Measurements from ENCODE around the gene CACNA1F.

DNA sequence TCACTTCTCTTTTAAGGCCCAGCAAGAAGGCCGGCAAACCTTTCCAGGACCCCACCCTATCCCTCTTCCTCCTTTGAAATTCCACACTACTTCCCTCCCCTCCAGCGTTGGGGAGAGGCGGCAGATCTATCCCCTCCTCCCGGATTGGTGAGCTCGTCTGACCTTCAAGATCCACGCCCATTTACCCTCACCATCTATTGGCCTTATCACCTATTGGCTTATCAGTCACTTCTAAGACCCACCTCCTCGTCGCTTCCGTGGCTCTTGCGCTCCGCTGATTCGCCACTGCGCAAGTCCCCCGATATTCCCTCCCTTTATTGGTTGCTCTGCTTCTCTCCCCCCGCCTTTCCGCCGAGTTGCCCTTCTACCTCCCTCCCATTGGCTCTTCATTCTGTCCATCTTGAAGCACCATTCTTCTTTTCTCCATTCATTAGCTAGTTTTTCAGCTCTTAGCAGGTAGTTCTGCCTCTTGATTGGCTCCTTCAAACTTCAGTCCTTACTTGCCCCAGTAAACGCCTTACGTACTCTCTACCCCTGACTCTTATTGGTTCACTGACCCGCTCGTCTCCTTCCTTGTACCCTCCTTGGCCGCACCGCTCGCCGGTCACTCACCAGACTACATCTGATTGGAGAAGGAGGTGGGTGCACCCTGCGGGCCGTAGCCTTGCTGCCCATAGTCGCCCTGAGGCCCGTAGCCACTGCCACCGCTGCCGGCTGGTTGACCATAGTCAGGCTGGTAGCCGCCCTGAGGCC lies 42.1 kb downstream of the CACNA1F start:
- TF ChIP-seq, protein P1, sequence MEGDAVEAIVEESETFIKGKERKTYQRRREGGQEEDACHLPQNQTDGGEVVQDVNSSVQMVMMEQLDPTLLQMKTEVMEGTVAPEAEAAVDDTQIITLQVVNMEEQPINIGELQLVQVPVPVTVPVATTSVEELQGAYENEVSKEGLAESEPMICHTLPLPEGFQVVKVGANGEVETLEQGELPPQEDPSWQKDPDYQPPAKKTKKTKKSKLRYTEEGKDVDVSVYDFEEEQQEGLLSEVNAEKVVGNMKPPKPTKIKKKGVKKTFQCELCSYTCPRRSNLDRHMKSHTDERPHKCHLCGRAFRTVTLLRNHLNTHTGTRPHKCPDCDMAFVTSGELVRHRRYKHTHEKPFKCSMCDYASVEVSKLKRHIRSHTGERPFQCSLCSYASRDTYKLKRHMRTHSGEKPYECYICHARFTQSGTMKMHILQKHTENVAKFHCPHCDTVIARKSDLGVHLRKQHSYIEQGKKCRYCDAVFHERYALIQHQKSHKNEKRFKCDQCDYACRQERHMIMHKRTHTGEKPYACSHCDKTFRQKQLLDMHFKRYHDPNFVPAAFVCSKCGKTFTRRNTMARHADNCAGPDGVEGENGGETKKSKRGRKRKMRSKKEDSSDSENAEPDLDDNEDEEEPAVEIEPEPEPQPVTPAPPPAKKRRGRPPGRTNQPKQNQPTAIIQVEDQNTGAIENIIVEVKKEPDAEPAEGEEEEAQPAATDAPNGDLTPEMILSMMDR (IDR thresholded peaks at IDR 0.05), result peak in 1 of 3 experiments; percentile 29
- no peak for TF ChIP-seq POLR2A (IDR thresholded peaks at IDR 0.05)
